Pancreas (tissue), 10 donors: ENCODE data around the gene LMO2. TPM values are rescaled to one million over a fixed set of nuclear protein-coding genes. Genes with fewer than 3 reads are reported as not detected.
"Not testable (repeated sequence)": the region's sequence is repeated elsewhere in the genome, so short reads cannot be mapped to it uniquely, and the experiment has no call there.

Experiments
- ATAC-seq, 4 donors: fragments of 200-7000 bp; cut with Tn5 transposase; one replicate each; pipeline versions ENCODE4 v1.8.0 to v1.9.1; 2020; ENCODE audit warnings: mild to moderate bottlenecking in 4 of 4, moderate library complexity in 4 of 4
- DNase-seq, 6 donors: peaks; one replicate each; pipeline ENCODE4 v3.0.0-alpha.2; 2020
- FAIRE-seq: peaks from 2 replicates; lab custom pipeline; 2012; peaks lifted over from hg19 to GRCh38; lab: Jason Lieb, UNC
- H3K27ac ChIP-seq, 4 donors: fragments of 200-600 bp; sonication (generic); 1 replicate in 3 of 4; 2 replicates in 1 of 4; pipeline versions ENCODE4 v1.5.0 to v1.8.0; 2020
- H3K27me3 ChIP-seq, 4 donors: fragments of 200-600 bp; one replicate each; pipeline ENCODE4 v1.8.0; 2021
- H3K36me3 ChIP-seq, 3 donors: fragments of 200-600 bp; sonication (generic) in 1 of 3; one replicate each; pipeline versions ENCODE4 v1.5.0 to v1.8.0; 2020 to 2021
- H3K4me1 ChIP-seq, 3 donors: fragments of 200-600 bp; one replicate each; pipeline ENCODE4 v1.8.0; 2021
- H3K4me3 ChIP-seq, 4 donors: fragments of 200-600 bp; sonication (generic) in 2 of 4; one replicate each; pipeline versions ENCODE4 v1.5.0 to v1.8.0; 2020 to 2021
- H3K9me3 ChIP-seq, 4 donors: fragments of 200-600 bp; one replicate each; pipeline ENCODE4 v1.8.0; 2021
- WGBS, 2 donors: extraction: QIAGEN DNeasy Blood & Tissue Kit; methylation state at CpG; one replicate each; pipeline ENCODE4 v1.1.7; 2013; 5-methylcytosine and 5-hydroxymethylcytosine counted together
- intact Hi-C, 3 donors: fragments of 100-400 bp; cut with DNase I; formaldehyde crosslinking; loops; one replicate each; pipeline versions ENCODE4 v1.11.1 to v1.14.2; 2022
- polyA plus RNA-seq, 2 donors: library from polyadenylated mRNA; stranded (reverse); fragments of 200-250 nt; gene quantifications; one replicate each; pipeline ENCODE4 v1.2.3, GENCODE V29; 2013
- total RNA-seq, 6 donors: library from RNA; stranded (reverse); fragmentation: NEBNext Ultra II Directional in 4 of 6; extraction: Animal tissue kit (Norgen Biotek cat#: 25700) in 4 of 6; gene quantifications; one replicate each; pipeline versions ENCODE4 v1.2.1 to v1.2.4, GENCODE V29; 2021 to 2023
- TF ChIP-seq, protein P1 (sequence below), 4 donors: fragments of 200-600 bp; sonication (generic) in 3 of 4; IDR thresholded peaks; one replicate each; pipeline versions ENCODE4 v1.5.0 to v1.8.0; 2021; ENCODE audit warnings: antibody characterized with exemption in 4 of 4
- donor health status: healthy with polysubstance abuse.
- donor health status: DM: no; HTN: no; CAD: no; lungs with moderate emphysema.
- donor health status: DM: no; HTN: no; CAD: no.
- donor health status: control.
- donor health status: control.
- donor health status: Bipolar disorder and iron deficiency.
- donor health status: DM: yes; HTN: yes; CAD: no.
- donor health status: DM: no; HTN: no; CAD: no.
- donor health status: DM: no; HTN: no; CAD: no.
- donor health status: DM: yes; HTN: yes; CAD: no.

The LMO2 gene
- total and polyA plus RNA-seq, 8 donors, result 2.4 to 24.3 (median 7.8) TPM

DNA sequence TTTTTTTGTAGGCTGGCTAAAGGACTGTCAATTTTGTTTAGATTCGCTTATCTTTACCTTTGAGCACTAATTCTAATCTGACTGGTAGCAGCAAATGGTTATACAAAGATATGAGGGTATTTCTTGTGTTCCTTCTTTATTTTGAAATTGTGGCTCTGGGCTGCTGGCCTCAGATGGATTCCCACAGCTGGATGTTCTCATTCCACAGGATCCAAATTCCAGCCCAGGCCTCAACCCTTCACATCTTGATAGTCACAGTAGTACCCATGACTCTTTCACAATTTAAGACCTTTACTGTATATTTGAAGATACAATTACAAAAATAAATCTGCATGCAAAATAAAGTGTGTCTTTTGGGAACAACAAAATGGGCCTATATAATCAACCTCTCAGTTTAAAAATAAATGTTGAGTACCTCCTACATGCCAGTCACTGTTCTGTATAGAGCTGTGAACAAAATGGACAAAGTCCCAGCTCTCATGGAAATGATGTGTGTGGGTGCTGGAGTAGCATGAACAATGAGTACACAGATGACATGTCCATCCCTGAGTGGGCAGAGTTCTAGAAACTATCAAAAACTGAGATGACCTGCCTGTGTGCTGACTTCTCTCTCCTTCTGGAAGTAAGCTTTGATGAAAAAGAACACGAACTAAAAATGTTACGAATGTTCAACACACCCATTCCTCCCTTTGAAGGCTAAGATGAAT is 65.9 kb downstream of the LMO2 start:
- no peak for ATAC-seq
- no peaks in the 10 kb centered on the region for H3K9me3 ChIP-seq
- H3K4me1 ChIP-seq, result peaks cover 0 to 7% (median 3%) of the 10 kb centered on the region in 3 donors
- intact Hi-C loops, result loop anchor here in 1 of 3 donors (10.0 kb wide), 1 partner anchor 461 kb away; no protein-coding TSS in a partner anchor
- H3K36me3 ChIP-seq, result no peaks in the 10 kb centered on the region
- TF ChIP-seq, protein P1, sequence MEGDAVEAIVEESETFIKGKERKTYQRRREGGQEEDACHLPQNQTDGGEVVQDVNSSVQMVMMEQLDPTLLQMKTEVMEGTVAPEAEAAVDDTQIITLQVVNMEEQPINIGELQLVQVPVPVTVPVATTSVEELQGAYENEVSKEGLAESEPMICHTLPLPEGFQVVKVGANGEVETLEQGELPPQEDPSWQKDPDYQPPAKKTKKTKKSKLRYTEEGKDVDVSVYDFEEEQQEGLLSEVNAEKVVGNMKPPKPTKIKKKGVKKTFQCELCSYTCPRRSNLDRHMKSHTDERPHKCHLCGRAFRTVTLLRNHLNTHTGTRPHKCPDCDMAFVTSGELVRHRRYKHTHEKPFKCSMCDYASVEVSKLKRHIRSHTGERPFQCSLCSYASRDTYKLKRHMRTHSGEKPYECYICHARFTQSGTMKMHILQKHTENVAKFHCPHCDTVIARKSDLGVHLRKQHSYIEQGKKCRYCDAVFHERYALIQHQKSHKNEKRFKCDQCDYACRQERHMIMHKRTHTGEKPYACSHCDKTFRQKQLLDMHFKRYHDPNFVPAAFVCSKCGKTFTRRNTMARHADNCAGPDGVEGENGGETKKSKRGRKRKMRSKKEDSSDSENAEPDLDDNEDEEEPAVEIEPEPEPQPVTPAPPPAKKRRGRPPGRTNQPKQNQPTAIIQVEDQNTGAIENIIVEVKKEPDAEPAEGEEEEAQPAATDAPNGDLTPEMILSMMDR (IDR thresholded peaks at IDR 0.05), result no peak
- H3K4me3 ChIP-seq, result no peak overlapping the region
- DNase-seq, result no peak
- WGBS, 2 donors, result 83 to 92% methylated on average over 3 of the region's 3 CpGs
- peaks cover 0 to 11% (median 0%) of the 10 kb centered on the region in 4 donors for H3K27me3 ChIP-seq
- no peak overlapping the region for H3K27ac ChIP-seq
- no peak for FAIRE-seq

DNA sequence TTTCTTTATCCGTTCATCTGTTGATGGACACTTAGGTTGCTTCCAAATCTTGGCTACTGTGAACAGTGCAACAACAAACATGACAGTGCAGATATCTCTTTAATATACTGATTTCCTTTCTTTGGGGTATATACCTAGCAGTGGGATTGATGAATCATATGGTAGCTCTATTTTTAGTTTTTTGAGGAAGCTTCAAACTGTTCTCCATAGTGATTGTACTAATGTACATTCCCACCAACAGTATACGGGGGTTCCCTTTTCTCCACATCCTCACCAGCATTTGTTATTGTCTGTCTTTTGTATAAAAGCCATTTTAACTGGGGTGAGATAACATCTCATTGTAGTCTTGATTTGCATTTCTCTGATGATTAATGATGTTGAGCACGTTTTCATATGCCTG is 68.9 kb downstream of the LMO2 start:
- not testable (repeated sequence) for H3K27me3 ChIP-seq, H3K4me3 ChIP-seq, H3K9me3 ChIP-seq, H3K4me1 ChIP-seq, ATAC-seq, FAIRE-seq, H3K36me3 ChIP-seq, DNase-seq, H3K27ac ChIP-seq
- intact Hi-C loops, result loop anchor here in 1 of 3 donors (10.0 kb wide), 1 partner anchor 458 kb away; no protein-coding TSS in a partner anchor
- WGBS, 2 donors, result 33 to 54% methylated on average over 3 of the region's 3 CpGs

DNA sequence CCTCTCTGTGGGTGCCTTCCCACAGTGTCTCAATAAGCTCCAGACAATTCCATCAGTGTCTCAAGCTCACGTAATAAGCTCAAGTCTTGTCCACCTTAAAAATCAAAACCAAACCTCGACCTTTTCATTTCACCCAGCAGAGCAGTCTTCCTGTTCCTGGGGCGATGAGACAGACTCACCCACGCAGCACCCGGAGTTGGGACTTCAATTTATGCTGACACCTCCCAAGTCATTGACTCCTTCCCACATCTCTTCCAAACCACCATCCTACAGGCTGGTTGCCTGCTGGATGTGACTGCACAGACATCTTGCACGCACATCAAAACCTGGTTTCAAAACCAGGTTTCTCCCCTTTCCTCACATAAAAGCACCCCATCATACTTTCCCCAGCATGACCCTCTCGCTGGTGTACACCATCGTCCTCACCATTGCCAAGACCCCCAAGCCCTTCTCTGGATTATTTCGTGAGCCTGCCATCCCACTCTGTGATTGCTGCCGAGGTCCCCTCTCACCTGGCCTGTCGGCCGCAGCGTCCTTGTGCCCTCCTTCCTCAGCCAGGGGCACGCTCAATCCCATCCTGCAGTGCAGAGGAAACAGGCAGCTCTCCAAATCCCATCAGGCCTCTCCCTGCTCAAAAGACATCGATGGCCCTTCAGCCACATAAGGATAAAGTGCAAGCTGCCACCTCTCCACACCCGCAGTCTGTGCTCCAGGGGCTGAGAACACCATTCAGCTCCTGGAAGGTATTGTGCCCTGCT is 72.4 kb downstream of the LMO2 start:
- Histone ChIP-seq H3K9me3 (no peaks in the 10 kb centered on the region), H3K4me1 (no peaks in the 10 kb centered on the region), H3K4me3 (no peak overlapping the region), H3K27me3 (peaks cover 0 to 8% (median 0%) of the 10 kb centered on the region in 4 donors), H3K36me3 (no peaks in the 10 kb centered on the region), H3K27ac (no peak overlapping the region)
- WGBS, 2 donors, result 43 to 45% methylated on average over 16 of the region's 16 CpGs
- DNase-seq (no peak), FAIRE-seq (no peak), ATAC-seq (no peak)
- intact Hi-C loops, result loop anchor here in 1 of 3 donors (10.0 kb wide), 1 partner anchor 455 kb away; no protein-coding TSS in a partner anchor
- TF ChIP-seq, protein P1 (IDR thresholded peaks at IDR 0.05), result no peak

Other genes with a start within 250 kb of the LMO2 start
- under 1 TPM in 2 of 6 donors, not detected in 4; 0.26 to 0.28 TPM for gene C11orf91, start 191.2 kb downstream of the LMO2 start, total RNA-seq
- under 1 TPM in 1 of 2 donors, not detected in 1; 0.31 TPM for gene C11orf91, start 191.2 kb downstream of the LMO2 start, polyA plus RNA-seq
- gene CD59, start 155.7 kb downstream of the LMO2 start, total RNA-seq, result 100 to 1,000 TPM; 129 to 495 (median 176) TPM
- gene CD59, start 155.7 kb downstream of the LMO2 start, polyA plus RNA-seq, result 100 to 1,000 TPM in 1 of 2 donors, 10 to 100 TPM in 1; 44.4 to 179 TPM
- 10 to 100 TPM; 12.2 to 24.7 (median 16.4) TPM for gene FBXO3, start 117.6 kb downstream of the LMO2 start, total RNA-seq
- 10 to 100 TPM; 13.3 to 26.6 TPM for gene FBXO3, start 117.6 kb downstream of the LMO2 start, polyA plus RNA-seq
- 100 to 1,000 TPM in 3 of 6 donors, 10 to 100 TPM in 3; 84.4 to 116 (median 101) TPM for gene CAPRIN1, start 159.7 kb upstream of the LMO2 start, total RNA-seq
- 10 to 100 TPM; 33.9 to 46.9 TPM for gene CAPRIN1, start 159.7 kb upstream of the LMO2 start, polyA plus RNA-seq
- gene NAT10, start 213.6 kb upstream of the LMO2 start, total RNA-seq, result 10 to 100 TPM; 14.5 to 30.2 (median 22.9) TPM
- 10 to 100 TPM; 23.7 to 27.8 TPM for gene NAT10, start 213.6 kb upstream of the LMO2 start, polyA plus RNA-seq